ENCODE measurements around the gene XAB2. TPM values are rescaled to one million over a fixed set of nuclear protein-coding genes. Genes with fewer than 3 reads are reported as not detected.

Gene XAB2
- total and polyA plus RNA-seq, 2 experiments from 2014 or later, result 19.9 to 24.5 TPM

DNA sequence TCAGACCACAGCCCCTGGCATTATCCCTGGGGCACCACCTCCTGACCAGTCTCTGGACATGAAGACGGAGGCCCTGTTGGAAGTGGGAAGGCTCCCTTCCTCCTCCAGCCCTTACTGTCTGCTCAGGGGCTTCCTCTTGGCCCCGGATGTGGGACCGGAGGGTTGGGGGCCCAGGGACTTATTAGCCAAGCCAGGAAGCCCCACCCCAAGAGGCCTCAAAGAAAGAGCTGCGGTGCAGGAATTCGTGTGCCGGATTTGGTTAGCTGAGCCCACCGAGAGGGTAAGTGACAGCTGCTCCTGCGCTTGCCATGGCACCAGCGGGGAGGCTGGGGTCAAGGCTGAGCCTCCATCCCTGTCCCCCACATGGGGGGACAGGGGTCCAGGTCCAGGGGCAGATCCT, 39.5 kb upstream of the XAB2 start, which contains the start of gene RETN:
Gene RETN (plus strand): TSS at position 208 of the 400 bp plus-strand sequence. CDS start 278 bp downstream, outside the sequence.
- Histone ChIP-seq H3K9me3 (ENCODE audit: low read depth) (no peaks in the 10 kb centered on the region), H3K27me3 (peaks cover 42% of the 10 kb centered on the region), H2AFZ (no peak within 1 kb of the TSS), H3K4me3 (no peak within 1 kb of the TSS), H3K9me2 (replicated peaks; ENCODE audit: insufficient read depth) (no peaks in the 10 kb centered on the region), H3K36me3 (replicated peaks; ENCODE audit: insufficient read depth, low read depth) (no peaks in the 10 kb centered on the region), H3K27ac (no peak within 1 kb of the TSS), H3K79me2 (no peaks in the 10 kb centered on the region), H3K4me1 (ENCODE audit: insufficient read depth) (no peaks in the 10 kb centered on the region), H4K20me1 (ENCODE audit: insufficient read depth, poor library complexity, severe bottlenecking) (no peaks in the 10 kb centered on the region), H3K4me2 (peak within 1 kb of the TSS; percentile 71)
- DNase-seq (ENCODE audit: low spot score), result no peak
- no peak for TF ChIP-seq CTCF (IDR thresholded peaks at IDR 0.05; ENCODE audit: poor library complexity)
- TF ChIP-seq EZH2 (IDR thresholded peaks at IDR 0.05; ENCODE audit: borderline replicate concordance), result no peak
- TF ChIP-seq EZH2phosphoT487 (IDR thresholded peaks at IDR 0.05; ENCODE audit: low read depth, severe bottlenecking, unreplicated experiment), result no peak
- 88% methylated on average over 9 of the region's 9 CpGs for WGBS (ENCODE audit: low lambda C conversion rate, missing lambda C conversion rate)

DNA sequence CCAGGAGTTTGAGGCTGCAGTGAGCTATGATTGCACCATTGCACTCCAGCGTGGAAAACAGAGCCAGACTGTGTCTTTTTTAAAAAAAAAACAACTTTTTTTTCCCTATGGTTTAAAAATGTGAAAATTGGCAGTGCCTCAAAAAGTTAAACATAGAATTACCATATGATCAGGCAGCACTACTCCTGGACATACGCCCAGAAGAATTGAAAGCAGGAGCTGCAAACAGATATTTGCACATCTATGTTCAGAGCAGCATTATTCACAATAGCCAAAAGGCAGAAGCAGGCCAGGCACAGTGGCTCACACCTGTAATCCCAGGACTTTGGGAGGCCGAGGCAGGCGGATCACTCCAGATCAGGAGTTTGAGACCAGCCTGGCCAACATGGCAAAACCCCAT, 35.7 kb upstream of the XAB2 start:
- no peak overlapping the region for H2AFZ ChIP-seq
- H3K27me3 ChIP-seq, result peaks cover 18% of the 10 kb centered on the region
- H3K4me2 ChIP-seq, result no peak overlapping the region
- H3K4me1 ChIP-seq (ENCODE audit: insufficient read depth), result no peaks in the 10 kb centered on the region
- H3K4me3 ChIP-seq, result no peak overlapping the region
- no peaks in the 10 kb centered on the region for H3K79me2 ChIP-seq
- 78% methylated on average over 4 of the region's 4 CpGs for WGBS (ENCODE audit: low lambda C conversion rate, missing lambda C conversion rate)
- no peak for TF ChIP-seq EZH2phosphoT487 (IDR thresholded peaks at IDR 0.05; ENCODE audit: low read depth, severe bottlenecking, unreplicated experiment)
- no peak for TF ChIP-seq EZH2 (IDR thresholded peaks at IDR 0.05; ENCODE audit: borderline replicate concordance)
- TF ChIP-seq CTCF (IDR thresholded peaks at IDR 0.05; ENCODE audit: poor library complexity), result no peak
- H3K27ac ChIP-seq, result no peak overlapping the region
- H4K20me1 ChIP-seq (ENCODE audit: insufficient read depth, poor library complexity, severe bottlenecking), result no peaks in the 10 kb centered on the region
- no peaks in the 10 kb centered on the region for H3K9me3 ChIP-seq (ENCODE audit: low read depth)
- no peaks in the 10 kb centered on the region for H3K9me2 ChIP-seq (replicated peaks; ENCODE audit: insufficient read depth)
- no peak for DNase-seq (ENCODE audit: low spot score)
- H3K36me3 ChIP-seq (replicated peaks; ENCODE audit: insufficient read depth, low read depth), result no peaks in the 10 kb centered on the region

DNA sequence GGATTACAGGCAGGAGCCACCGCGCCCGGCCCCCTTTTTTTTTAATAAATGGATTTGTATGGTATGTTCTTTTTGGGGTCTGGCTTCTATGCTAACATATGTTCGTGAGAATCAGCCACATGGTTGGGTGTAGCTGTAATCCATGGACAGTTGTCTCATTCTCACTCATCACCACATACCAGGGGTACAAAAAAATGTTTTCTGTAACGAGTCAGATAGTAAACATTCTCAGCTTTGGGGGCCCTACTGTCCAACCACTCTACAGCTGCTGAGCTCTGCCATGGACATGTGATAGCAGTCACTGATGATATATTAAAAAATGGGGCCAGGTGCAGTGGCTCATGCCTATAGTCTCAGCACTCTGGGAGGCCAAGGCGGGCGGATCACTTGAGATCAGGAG, 34.4 kb upstream of the XAB2 start:
- Histone ChIP-seq H3K79me2 (no peaks in the 10 kb centered on the region), H3K9me3 (ENCODE audit: low read depth) (no peaks in the 10 kb centered on the region), H3K4me3 (no peak overlapping the region), H4K20me1 (ENCODE audit: insufficient read depth, poor library complexity, severe bottlenecking) (no peaks in the 10 kb centered on the region), H3K36me3 (replicated peaks; ENCODE audit: insufficient read depth, low read depth) (no peaks in the 10 kb centered on the region), H3K4me2 (no peak overlapping the region), H3K27ac (no peak overlapping the region), H2AFZ (no peak overlapping the region), H3K27me3 (peaks cover 6% of the 10 kb centered on the region), H3K4me1 (ENCODE audit: insufficient read depth) (no peaks in the 10 kb centered on the region), H3K9me2 (replicated peaks; ENCODE audit: insufficient read depth) (no peaks in the 10 kb centered on the region)
- 86% methylated on average over 7 of the region's 7 CpGs for WGBS (ENCODE audit: low lambda C conversion rate, missing lambda C conversion rate)
- no peak for DNase-seq (ENCODE audit: low spot score)
- TF ChIP-seq CTCF (IDR thresholded peaks at IDR 0.05; ENCODE audit: poor library complexity), result no peak
- no peak for TF ChIP-seq EZH2phosphoT487 (IDR thresholded peaks at IDR 0.05; ENCODE audit: low read depth, severe bottlenecking, unreplicated experiment)
- TF ChIP-seq EZH2 (IDR thresholded peaks at IDR 0.05; ENCODE audit: borderline replicate concordance), result no peak

GRCh38 chr19:7662657-7663056, 33.3 kb upstream of the XAB2 start:
- H4K20me1 ChIP-seq (ENCODE audit: insufficient read depth, poor library complexity, severe bottlenecking), result no peaks in the 10 kb centered on the region
- no peaks in the 10 kb centered on the region for H3K79me2 ChIP-seq
- no peak overlapping the region for H3K4me2 ChIP-seq
- no peak overlapping the region for H3K27ac ChIP-seq
- H3K9me3 ChIP-seq (ENCODE audit: low read depth), result no peaks in the 10 kb centered on the region
- H3K9me2 ChIP-seq (replicated peaks; ENCODE audit: insufficient read depth), result no peaks in the 10 kb centered on the region
- no peak overlapping the region for H2AFZ ChIP-seq
- 86% methylated on average over 14 of the region's 14 CpGs for WGBS (ENCODE audit: low lambda C conversion rate, missing lambda C conversion rate)
- H3K4me1 ChIP-seq (ENCODE audit: insufficient read depth), result no peaks in the 10 kb centered on the region
- TF ChIP-seq CTCF (IDR thresholded peaks at IDR 0.05; ENCODE audit: poor library complexity) (no peak), EZH2 (IDR thresholded peaks at IDR 0.05; ENCODE audit: borderline replicate concordance) (no peak), EZH2phosphoT487 (IDR thresholded peaks at IDR 0.05; ENCODE audit: low read depth, severe bottlenecking, unreplicated experiment) (no peak)
- DNase-seq (ENCODE audit: low spot score), result no peak
- no peak overlapping the region for H3K4me3 ChIP-seq
- H3K27me3 ChIP-seq, result no peaks in the 10 kb centered on the region
- H3K36me3 ChIP-seq (replicated peaks; ENCODE audit: insufficient read depth, low read depth), result no peaks in the 10 kb centered on the region
